Central memory CD8-positive, alpha-beta T cell (primary cell): ENCODE measurements around the gene XYLT1.
"Not testable (repeated sequence)": the region's sequence is repeated elsewhere in the genome, so short reads cannot be mapped to it uniquely, and the experiment has no call there.

Source experiments
- ATAC-seq: fragments of 150-1000 bp; cut with Tn5 transposase; replicated peaks from 2 replicates; pipeline ENCODE4 v1.10.0; 2022; ENCODE audit warnings: mild to moderate bottlenecking, moderate FRiP score, moderate number of reproducible peaks; ENCODE audit not compliant: poor library complexity, severe bottlenecking; ENCODE audit errors: extremely low read depth
- DNase-seq, 2 donors: peaks; one replicate each; pipeline ENCODE4 v3.0.0; 2021; ENCODE audit warnings: low spot score in 2 of 2
- H3K27ac Mint-ChIP-seq: one replicate; pipeline ENCODE4 v1.8.0; 2022; ENCODE audit warnings: low read depth, mild to moderate bottlenecking, moderate library complexity, mixed read lengths
- H3K27me3 Mint-ChIP-seq: one replicate; pipeline ENCODE4 v1.8.0; 2022; ENCODE audit warnings: mixed read lengths
- H3K36me3 Mint-ChIP-seq: one replicate; pipeline ENCODE4 v1.8.0; 2022; ENCODE audit warnings: mild to moderate bottlenecking, moderate library complexity, mixed read lengths; ENCODE audit not compliant: insufficient read depth
- H3K4me1 Mint-ChIP-seq: one replicate; pipeline ENCODE4 v1.8.0; 2022; ENCODE audit warnings: mixed read lengths
- H3K4me3 Mint-ChIP-seq: one replicate; pipeline ENCODE4 v1.8.0; 2022; ENCODE audit warnings: mild to moderate bottlenecking, moderate library complexity, mixed read lengths
- H3K9me3 Mint-ChIP-seq: one replicate; pipeline ENCODE4 v1.8.0; 2022; ENCODE audit warnings: mixed read lengths

The XYLT1 gene

GRCh38 chr16:17477260-17477545 lies 6.4 kb upstream of the XYLT1 start:
- not testable (repeated sequence) for H3K36me3 Mint-ChIP-seq, H3K4me3 Mint-ChIP-seq, H3K27ac Mint-ChIP-seq, H3K9me3 Mint-ChIP-seq, DNase-seq, ATAC-seq
- H3K27me3 Mint-ChIP-seq: peaks cover 33% of the 10 kb centered on the region
- peaks cover 19% of the 10 kb centered on the region for H3K4me1 Mint-ChIP-seq

GRCh38 chr16:17476414-17477259 lies 5.9 kb upstream of the XYLT1 start:
- Mint-ChIP-seq H3K4me1 (peaks cover 19% of the 10 kb centered on the region), H3K27ac (no peak overlapping the region), H3K36me3 (peaks cover 5% of the 10 kb centered on the region), H3K4me3 (no peak overlapping the region), H3K9me3 (no peaks in the 10 kb centered on the region), H3K27me3 (peaks cover 31% of the 10 kb centered on the region)
- DNase-seq (no peak), ATAC-seq (peak; percentile 84)

GRCh38 chr16:17475104-17475503 lies 4.3 kb upstream of the XYLT1 start:
- no peaks in the 10 kb centered on the region for H3K9me3 Mint-ChIP-seq
- no peak overlapping the region for H3K27ac Mint-ChIP-seq
- no peak overlapping the region for H3K4me3 Mint-ChIP-seq
- no peak for DNase-seq
- ATAC-seq: no peak
- H3K36me3 Mint-ChIP-seq: peaks cover 5% of the 10 kb centered on the region
- H3K4me1 Mint-ChIP-seq: peaks cover 19% of the 10 kb centered on the region
- H3K27me3 Mint-ChIP-seq: peaks cover 16% of the 10 kb centered on the region

- no peaks in the 10 kb centered on the region for H3K9me3 Mint-ChIP-seq
- H3K4me1 Mint-ChIP-seq: peaks cover 23% of the 10 kb centered on the region
- no peak for DNase-seq
- ATAC-seq: no peak
- peaks cover 11% of the 10 kb centered on the region for H3K27me3 Mint-ChIP-seq
- H3K36me3 Mint-ChIP-seq: peaks cover 10% of the 10 kb centered on the region
- H3K4me3 Mint-ChIP-seq: no peak overlapping the region
- no peak overlapping the region for H3K27ac Mint-ChIP-seq
Measured at GRCh38 chr16:17474572-17474971, 3.8 kb upstream of the XYLT1 start.

GRCh38 chr16:17474037-17474436 lies 3.3 kb upstream of the XYLT1 start:
- no peak for ATAC-seq
- H3K9me3 Mint-ChIP-seq: no peaks in the 10 kb centered on the region
- no peak for DNase-seq
- peaks cover 28% of the 10 kb centered on the region for H3K4me1 Mint-ChIP-seq
- peaks cover 15% of the 10 kb centered on the region for H3K36me3 Mint-ChIP-seq
- no peak overlapping the region for H3K4me3 Mint-ChIP-seq
- H3K27me3 Mint-ChIP-seq: peaks cover 5% of the 10 kb centered on the region
- no peak overlapping the region for H3K27ac Mint-ChIP-seq

GRCh38 chr16:17471719-17472461 lies 1.1 kb upstream of the XYLT1 start:
- Mint-ChIP-seq H3K27ac (peak overlapping the region; percentile 82), H3K36me3 (peaks cover 22% of the 10 kb centered on the region), H3K9me3 (no peaks in the 10 kb centered on the region), H3K4me1 (peaks cover 47% of the 10 kb centered on the region), H3K4me3 (peak overlapping the region; percentile 83), H3K27me3 (no peaks in the 10 kb centered on the region)
- no peak for DNase-seq
- ATAC-seq: no peak

GRCh38 chr16:17470182-17470907 lies 415 bp downstream of the XYLT1 start:
- peak overlapping the region; percentile 88 for H3K27ac Mint-ChIP-seq
- H3K4me1 Mint-ChIP-seq: peaks cover 56% of the 10 kb centered on the region
- peaks cover 27% of the 10 kb centered on the region for H3K36me3 Mint-ChIP-seq
- H3K4me3 Mint-ChIP-seq: peak overlapping the region; percentile 83
- H3K27me3 Mint-ChIP-seq: no peaks in the 10 kb centered on the region
- ATAC-seq (peak; percentile 24), DNase-seq (no peak)
- H3K9me3 Mint-ChIP-seq: no peaks in the 10 kb centered on the region

GRCh38 chr16:17469741-17470181 lies 999 bp downstream of the XYLT1 start:
- ATAC-seq (peak; percentile 57), DNase-seq (no peak)
- Mint-ChIP-seq H3K27ac (peak overlapping the region; percentile 88), H3K36me3 (peaks cover 27% of the 10 kb centered on the region), H3K9me3 (no peaks in the 10 kb centered on the region), H3K27me3 (no peaks in the 10 kb centered on the region), H3K4me3 (peak overlapping the region; percentile 83), H3K4me1 (peaks cover 57% of the 10 kb centered on the region)

GRCh38 chr16:17469011-17469740 lies 1.6 kb downstream of the XYLT1 start:
- Mint-ChIP-seq H3K27ac (peak overlapping the region; percentile 88), H3K4me3 (peak overlapping the region; percentile 83), H3K4me1 (peaks cover 53% of the 10 kb centered on the region), H3K9me3 (no peaks in the 10 kb centered on the region), H3K36me3 (peaks cover 27% of the 10 kb centered on the region), H3K27me3 (no peaks in the 10 kb centered on the region)
- DNase-seq (no peak), ATAC-seq (no peak)

- peaks cover 48% of the 10 kb centered on the region for H3K4me1 Mint-ChIP-seq
- H3K27me3 Mint-ChIP-seq: no peaks in the 10 kb centered on the region
- ATAC-seq (no peak), DNase-seq (no peak)
- no peak overlapping the region for H3K27ac Mint-ChIP-seq
- peak overlapping the region; percentile 83 for H3K4me3 Mint-ChIP-seq
- H3K36me3 Mint-ChIP-seq: peaks cover 26% of the 10 kb centered on the region
- no peaks in the 10 kb centered on the region for H3K9me3 Mint-ChIP-seq
Measured at GRCh38 chr16:17468611-17469010, 2.1 kb downstream of the XYLT1 start.

- H3K4me3 Mint-ChIP-seq: peak overlapping the region; percentile 83
- peaks cover 23% of the 10 kb centered on the region for H3K36me3 Mint-ChIP-seq
- H3K4me1 Mint-ChIP-seq: peaks cover 49% of the 10 kb centered on the region
- DNase-seq (no peak), ATAC-seq (no peak)
- peak overlapping the region; percentile 9 for H3K27ac Mint-ChIP-seq
- H3K27me3 Mint-ChIP-seq: no peaks in the 10 kb centered on the region
- H3K9me3 Mint-ChIP-seq: no peaks in the 10 kb centered on the region
Measured at GRCh38 chr16:17467923-17468540, 2.7 kb downstream of the XYLT1 start.

GRCh38 chr16:17466876-17467275 lies 3.9 kb downstream of the XYLT1 start:
- Mint-ChIP-seq H3K9me3 (no peaks in the 10 kb centered on the region), H3K27me3 (no peaks in the 10 kb centered on the region), H3K27ac (no peak overlapping the region), H3K4me3 (no peak overlapping the region), H3K4me1 (peaks cover 59% of the 10 kb centered on the region), H3K36me3 (peaks cover 23% of the 10 kb centered on the region)
- no peak for DNase-seq
- no peak for ATAC-seq
